Sciatic nerve (tissue), 2 donors: ENCODE data around the gene MRPL55. TPM values are rescaled to one million over a fixed set of nuclear protein-coding genes. Genes with fewer than 3 reads are reported as not detected.
A peak's percentile ranks its signal among the peaks of the same experiment; 100 is the strongest.

Source experiments
- ATAC-seq: fragments of 200-7000 bp; cut with Tn5 transposase; one replicate; pipeline ENCODE4 v1.9.1; 2020; ENCODE audit warnings: mild to moderate bottlenecking, moderate library complexity
- DNase-seq: peaks from one replicate; pipeline ENCODE4 v3.0.0-alpha.2; 2020; ENCODE audit warnings: low spot score
- intact Hi-C: fragments of 100-400 bp; cut with DNase I; formaldehyde crosslinking; loops from one replicate; pipeline ENCODE4 v1.14.2; 2022
- total RNA-seq: library from RNA; stranded (reverse); fragmentation: NEBNext Ultra II Directional; extraction: Animal tissue kit (Norgen Biotek cat#: 25700); gene quantifications from one replicate; pipeline ENCODE4 v1.2.1, GENCODE V29; 2021
- donor health status: DM: no; HTN: no; CAD: no.
- donor health status: DM: no; HTN: no; CAD: no.

MRPL55 gene
- total RNA-seq, result 34.2 TPM

GRCh38 chr1:228109073-228109961 is at the start of gene MRPL55:
MRPL55 (minus strand) TSS chr1:228109299; CDS start chr1:228108260, 1,039 bp downstream.
- ATAC-seq (peak; percentile 98), DNase-seq (peak; percentile 99)
- intact Hi-C loops, result no loop called here

GRCh38 chr1:228158151-228159007 is 49.3 kb upstream of the MRPL55 start:
- DNase-seq, result no peak
- intact Hi-C loops, result no loop called here
- ATAC-seq, result no peak

DNA sequence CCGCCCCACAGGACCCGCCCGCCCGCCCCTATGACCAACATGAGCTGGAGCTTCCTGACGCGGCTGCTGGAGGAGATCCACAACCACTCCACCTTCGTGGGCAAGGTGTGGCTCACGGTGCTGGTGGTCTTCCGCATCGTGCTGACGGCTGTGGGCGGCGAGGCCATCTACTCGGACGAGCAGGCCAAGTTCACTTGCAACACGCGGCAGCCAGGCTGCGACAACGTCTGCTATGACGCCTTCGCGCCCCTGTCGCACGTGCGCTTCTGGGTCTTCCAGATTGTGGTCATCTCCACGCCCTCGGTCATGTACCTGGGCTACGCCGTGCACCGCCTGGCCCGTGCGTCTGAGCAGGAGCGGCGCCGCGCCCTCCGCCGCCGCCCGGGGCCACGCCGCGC is 48.6 kb upstream of the MRPL55 start:
- no peak for DNase-seq
- no peak for ATAC-seq

GRCh38 chr1:228156941-228157728 is 48.0 kb upstream of the MRPL55 start:
- DNase-seq (no peak), ATAC-seq (no peak)
- intact Hi-C loops, result no loop called here

More for the DNA sequence above, 48.6 kb upstream of the MRPL55 start:
- intact Hi-C loops, result no loop called here

DNA sequence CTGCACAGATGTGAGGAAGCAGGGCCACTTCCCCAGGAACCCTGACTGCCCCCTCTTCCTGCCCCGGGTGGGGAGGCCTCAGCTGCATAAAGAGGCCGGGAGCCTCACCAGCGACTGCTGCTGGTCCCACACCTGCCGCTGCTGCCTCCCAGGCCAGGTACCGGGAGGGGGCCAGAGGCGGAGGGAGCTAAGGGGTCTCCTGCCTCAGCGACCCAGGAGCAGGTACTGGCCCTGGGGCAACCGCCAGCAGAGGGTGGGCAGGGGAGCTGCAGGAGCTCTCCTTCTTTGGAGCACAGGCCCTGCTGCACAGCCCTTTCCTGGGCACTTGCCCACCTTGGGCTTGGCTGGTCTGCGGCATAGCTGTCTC is 47.4 kb upstream of the MRPL55 start:
- DNase-seq (peak; percentile 57), ATAC-seq (no peak)
- intact Hi-C loops, result no loop called here

DNA sequence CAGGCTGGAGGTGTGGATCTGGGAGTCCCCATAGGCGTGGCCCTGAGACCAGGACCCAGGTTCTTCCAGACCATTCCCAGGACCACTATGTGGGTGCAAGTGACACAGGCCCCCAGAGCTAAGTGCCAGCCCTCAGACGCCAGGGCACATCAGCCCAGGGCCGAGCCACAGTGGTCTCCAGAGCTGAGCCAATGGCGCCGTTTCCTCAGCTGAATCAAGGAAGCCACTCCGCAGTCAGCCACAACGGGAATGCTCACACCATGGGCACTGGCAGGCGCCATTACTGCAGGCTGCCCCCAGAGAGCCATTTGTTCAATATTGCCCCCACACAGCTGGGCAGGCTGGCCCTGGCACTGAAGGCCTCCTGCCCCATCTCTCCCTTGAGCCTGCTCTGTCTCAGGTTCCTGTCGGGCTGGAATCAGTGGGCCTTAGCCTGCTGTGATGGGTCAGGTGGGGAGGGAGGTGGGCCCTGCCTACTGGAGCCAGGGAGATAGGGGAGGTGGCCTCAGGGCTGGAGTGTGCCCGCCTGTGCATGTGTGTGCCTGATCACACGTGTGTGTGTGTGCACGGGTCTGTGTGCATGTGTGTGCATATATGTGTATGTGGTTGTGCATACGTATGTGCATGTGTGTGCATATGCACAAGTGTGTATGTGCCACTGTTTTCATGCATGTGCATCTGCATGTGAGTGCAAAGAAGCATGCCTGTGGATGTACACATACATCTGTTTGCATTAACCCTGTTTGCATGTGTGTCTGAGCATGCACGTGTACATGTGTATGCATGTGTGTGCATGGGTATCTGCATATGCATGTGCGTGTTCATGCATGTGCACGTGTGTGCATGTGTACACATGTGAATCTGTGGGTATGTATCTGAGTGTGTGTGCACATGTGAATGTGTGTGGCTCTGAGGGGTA is 46.8 kb upstream of the MRPL55 start:
- DNase-seq, result peak; percentile 51
- no peak for ATAC-seq
- intact Hi-C loops, result no loop called here

GRCh38 chr1:228154670-228155571 is 45.8 kb upstream of the MRPL55 start:
- ATAC-seq (no peak), DNase-seq (peak; percentile 56)
- intact Hi-C loops, result no loop called here

GRCh38 chr1:228154021-228154669 is 45.0 kb upstream of the MRPL55 start:
- intact Hi-C loops, result no loop called here
- ATAC-seq (no peak), DNase-seq (peak; percentile 52)

- DNase-seq (peak; percentile 57), ATAC-seq (no peak)
- intact Hi-C loops, result no loop called here
Observed at GRCh38 chr1:228152918-228153258, 43.8 kb upstream of the MRPL55 start.

GRCh38 chr1:228152097-228152917 is 43.2 kb upstream of the MRPL55 start:
- peak; percentile 60 for DNase-seq
- no peak for ATAC-seq
- intact Hi-C loops, result no loop called here

- no peak for ATAC-seq
- intact Hi-C loops, result no loop called here
- DNase-seq, result peak; percentile 59
Observed at GRCh38 chr1:228151180-228151925, 42.3 kb upstream of the MRPL55 start.

GRCh38 chr1:228150461-228151179 is 41.5 kb upstream of the MRPL55 start:
- peak; percentile 54 for ATAC-seq
- intact Hi-C loops, result no loop called here
- peak; percentile 84 for DNase-seq

DNA sequence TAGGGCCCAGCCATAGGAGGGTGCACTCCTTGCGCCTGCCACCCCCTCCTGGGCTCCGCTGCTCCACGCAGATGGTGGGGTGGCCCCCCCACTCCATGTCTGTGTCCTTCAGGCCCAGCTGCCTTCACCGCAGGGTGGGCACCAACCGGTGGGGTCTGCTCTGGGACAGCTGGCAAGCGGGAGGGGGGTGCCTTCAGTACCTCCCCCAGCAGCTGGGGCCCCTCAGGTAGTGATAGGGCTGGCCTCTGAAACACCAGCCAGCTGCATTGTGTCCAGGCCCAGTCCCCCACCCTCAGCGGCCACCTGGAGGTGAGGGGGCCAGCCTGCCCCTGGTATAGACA is 41.0 kb upstream of the MRPL55 start:
- intact Hi-C loops, result no loop called here
- ATAC-seq (peak; percentile 3), DNase-seq (no peak)

GRCh38 chr1:228149406-228150119 is 40.5 kb upstream of the MRPL55 start, which contains the start of gene GJC2:
GJC2 (plus strand) TSS chr1:228149930; CDS start chr1:228157759, 7,829 bp downstream.
- DNase-seq, result peak; percentile 78
- ATAC-seq, result peak; percentile 69
- intact Hi-C loops, result no loop called here
